RWPE1 (cell line): ENCODE measurements around the gene MDH2.
"Not testable (repeated sequence)": the region's sequence is repeated elsewhere in the genome, so short reads cannot be mapped to it uniquely, and the experiment has no call there.

Experiments used
- CTCF ChIA-PET: fragments of 350-600 bp; sonication (Branson Sonifier 250); formaldehyde crosslinking; extraction: SDS; loops from one replicate; lab custom pipeline; 2021; lab: Yijun Ruan, JAX
- POLR2A ChIA-PET: fragments of 400-600 bp; formaldehyde crosslinking; extraction: SDS; loops from one replicate; lab custom pipeline; 2020; ENCODE audit warnings: antibody characterized with exemption; ENCODE audit not compliant: low non-redundant PET; lab: Yijun Ruan, JAX
- DNase-seq: peaks from one replicate; pipeline ENCODE4 v3.0.0; 2012; ENCODE audit warnings: low spot score
- H3K27ac ChIP-seq: fragments of 450-650 bp; 2 replicates; pipeline ENCODE4 v1.5.1; 2017
- CTCF ChIP-seq: fragments of 450-650 bp; conservative IDR thresholded peaks from 2 replicates; pipeline ENCODE4 v1.5.1; 2017; ENCODE audit warnings: low read depth, mild to moderate bottlenecking

MDH2 gene

GRCh38 chr7:76108540-76109233 is 60.8 kb downstream of the MDH2 start:
- POLR2A ChIA-PET, result no interaction called here
- DNase-seq, result peak; percentile 26
- no peak for TF ChIP-seq CTCF
- CTCF ChIA-PET, result no interaction called here
- peak overlapping the region; percentile 79 for H3K27ac ChIP-seq

GRCh38 chr7:76113042-76113630 is 65.2 kb downstream of the MDH2 start:
- CTCF ChIA-PET, POLR2A ChIA-PET, H3K27ac ChIP-seq: not testable (repeated sequence)

GRCh38 chr7:76114742-76115141 is 66.8 kb downstream of the MDH2 start:
- DNase-seq, CTCF ChIA-PET, H3K27ac ChIP-seq, POLR2A ChIA-PET: not testable (repeated sequence)

More at GRCh38 chr7:76113042-76113630, 65.2 kb downstream of the MDH2 start:
- not testable (repeated sequence) for DNase-seq
